HG03095 (cell line): Measurements from ENCODE around the gene ORC1.

ENCODE experiments used
- ATAC-seq: cut with Tn5 transposase; IDR thresholded peaks from one replicate; pipeline ENCODE4 v1.9.1; 2021; ENCODE audit warnings: moderate library complexity; ENCODE audit not compliant: unreplicated experiment

ORC1 gene

DNA sequence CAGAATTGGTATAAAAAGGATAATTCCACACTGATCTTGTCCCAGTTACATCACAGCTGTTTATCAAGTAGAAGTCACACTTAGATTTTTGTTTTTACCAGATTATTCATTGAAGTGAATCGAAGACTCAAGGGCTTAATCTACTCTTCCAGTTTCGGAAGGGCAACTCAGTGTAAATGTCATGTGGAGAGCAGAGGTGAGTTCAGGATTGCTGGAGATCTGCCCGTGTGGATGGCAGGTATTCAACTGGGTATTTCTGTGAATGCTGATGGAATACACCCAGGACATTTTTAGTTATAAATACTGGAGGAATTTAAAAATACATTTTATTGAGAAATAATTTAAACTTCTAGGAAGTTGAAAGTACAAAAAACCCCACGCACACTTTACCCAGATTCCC, 57.6 kb downstream of the ORC1 start:
- no peak for ATAC-seq

GRCh38 chr1:52345252-52345651, 59.0 kb downstream of the ORC1 start:
- ATAC-seq: no peak

- ATAC-seq: no peak
Observed at GRCh38 chr1:52343979-52344378, 60.2 kb downstream of the ORC1 start.

DNA sequence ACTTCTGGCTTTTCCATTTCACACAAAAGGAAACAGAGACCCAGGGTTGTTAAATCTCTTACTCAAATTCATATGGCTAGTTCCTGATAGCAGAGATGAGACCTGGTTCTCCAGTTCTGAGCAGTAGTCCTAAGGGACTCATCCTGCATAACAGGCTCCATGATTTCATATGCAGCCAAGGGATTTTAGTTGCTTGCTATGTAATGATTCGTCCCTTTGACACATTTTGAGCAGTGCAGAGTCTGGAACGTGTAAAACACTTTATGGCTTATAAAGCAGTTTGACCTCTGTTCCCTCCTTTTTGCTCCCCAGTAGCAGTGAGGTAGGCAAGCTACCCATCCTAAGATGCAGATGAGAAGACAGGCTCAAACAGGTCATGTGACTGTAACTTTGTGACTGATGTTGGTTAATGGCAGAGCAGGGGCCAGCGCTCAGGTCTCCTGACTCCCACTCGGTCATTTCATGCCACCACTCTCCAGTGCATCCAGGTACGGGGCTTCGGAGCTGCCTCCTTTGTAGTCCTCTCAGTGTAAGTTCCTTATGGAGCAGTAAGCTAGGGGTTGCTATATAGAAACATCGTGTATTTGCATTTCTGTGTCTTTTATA, 62.5 kb downstream of the ORC1 start:
- no peak for ATAC-seq

DNA sequence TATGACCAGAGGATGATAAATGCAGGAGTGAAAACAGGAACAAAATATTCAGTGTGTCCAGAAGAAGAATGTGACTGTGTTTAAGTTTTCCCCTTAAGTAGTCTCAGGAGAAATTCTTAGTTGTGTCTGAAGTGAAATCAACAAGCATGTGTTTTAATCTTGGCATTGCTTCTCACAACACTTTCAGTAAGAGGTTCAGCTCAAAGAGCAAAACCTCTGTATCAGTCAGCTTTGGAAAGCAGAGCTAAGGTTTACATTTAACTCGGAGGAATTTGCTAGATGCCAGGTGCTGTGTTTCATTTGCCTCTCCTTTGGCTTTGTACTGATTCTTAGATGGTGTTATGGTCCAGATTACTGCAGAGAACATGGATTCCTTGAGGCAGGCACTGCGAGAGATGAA, 66.8 kb downstream of the ORC1 start:
- no peak for ATAC-seq

DNA sequence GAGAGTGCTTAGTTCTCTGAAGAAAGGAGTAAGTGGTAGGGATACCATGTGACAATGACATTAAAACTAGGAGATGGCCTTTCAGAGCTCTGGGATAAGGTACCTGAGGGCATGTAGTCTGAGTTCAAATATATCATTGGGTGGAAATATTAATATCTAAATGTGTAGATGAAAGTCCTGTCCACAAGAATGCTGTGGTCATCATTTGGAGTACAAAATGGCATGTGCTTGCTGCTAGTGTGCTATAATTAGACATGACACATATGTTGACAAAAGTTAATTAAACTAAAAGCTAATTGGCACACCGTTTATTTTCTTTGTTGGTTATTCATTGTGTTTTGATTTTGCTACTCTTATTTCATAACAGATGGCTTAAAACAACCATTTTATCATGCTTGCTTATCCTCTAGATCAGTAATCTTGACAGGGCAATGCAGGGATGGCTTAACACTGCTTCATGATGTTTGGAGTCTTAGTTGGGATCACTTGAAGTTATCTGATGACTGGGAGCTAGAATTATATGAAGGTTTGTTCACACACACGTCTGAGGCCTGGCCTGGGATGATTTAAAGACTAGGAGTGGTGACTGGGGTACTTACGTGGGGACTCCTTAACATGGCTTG, 69.2 kb downstream of the ORC1 start:
- no peak for ATAC-seq

- no peak for ATAC-seq
Observed at GRCh38 chr1:52332411-52332810, 71.8 kb downstream of the ORC1 start.

DNA sequence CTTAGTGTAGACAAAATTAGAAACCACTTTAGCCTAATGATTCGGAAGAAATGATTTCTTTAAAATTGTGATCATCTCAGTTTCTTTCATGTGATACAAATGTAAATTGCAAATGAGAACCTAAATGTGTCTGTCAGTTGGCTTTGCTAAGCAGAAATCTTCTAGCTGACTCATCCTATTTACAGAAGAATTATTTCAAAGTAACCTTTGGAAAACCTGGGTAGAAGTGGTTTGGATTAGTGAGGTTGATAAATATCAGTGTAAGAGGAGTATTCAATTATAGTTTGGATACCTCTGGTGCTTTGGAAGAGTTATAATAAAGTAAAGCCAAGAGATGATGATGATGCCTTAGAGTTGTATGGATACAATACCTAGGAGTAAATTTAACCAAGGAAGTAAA, 75.6 kb downstream of the ORC1 start:
- no peak for ATAC-seq

GRCh38 chr1:52325786-52326185, 78.4 kb downstream of the ORC1 start:
- no peak for ATAC-seq

DNA sequence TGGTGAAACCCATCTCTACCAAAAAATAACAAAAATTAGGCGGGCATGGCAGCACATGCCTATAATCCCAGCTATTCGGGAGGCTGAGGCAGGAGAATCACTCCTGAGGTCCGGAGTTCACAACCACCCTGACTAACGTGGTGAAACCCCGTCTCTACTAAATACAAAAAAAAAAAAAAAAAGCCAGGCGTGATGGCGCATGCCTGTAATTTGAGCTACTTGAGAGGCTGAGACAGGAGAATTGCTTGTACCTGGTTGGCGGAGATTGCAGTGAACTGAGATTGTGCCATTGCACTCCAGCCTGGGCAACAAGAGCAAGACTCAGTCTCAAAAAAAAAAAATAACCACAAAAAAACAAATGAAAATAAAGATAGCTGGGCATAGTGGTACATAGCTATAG, 80.5 kb downstream of the ORC1 start:
- no peak for ATAC-seq
